Renal cortex interstitium (tissue), 3 donors: ENCODE results near the gene KLHL21. TPM values are rescaled to one million over a fixed set of nuclear protein-coding genes. Genes with fewer than 3 reads are reported as not detected.

ENCODE experiments used
- polyA plus RNA-seq, 3 donors: library from polyadenylated mRNA; unstranded; fragments of 120-200 nt; gene quantifications; one replicate each; pipeline ENCODE4 v1.2.1, GENCODE V29; 2013; ENCODE audit not compliant: insufficient read length in 3 of 3

The KLHL21 gene
- polyA plus RNA-seq, 3 donors = 12.1 to 17.7 (median 15.4) TPM

Other genes with a start within 250 kb of the KLHL21 start
- 10 to 100 TPM; 24.7 to 36.6 (median 34.0) TPM for gene ACOT7, start 209.1 kb downstream of the KLHL21 start, polyA plus RNA-seq
- under 1 TPM; 0.17 to 0.89 (median 0.33) TPM for gene HES2, start 182.9 kb downstream of the KLHL21 start, polyA plus RNA-seq
- 10 to 100 TPM; 12.4 to 31.4 (median 15.6) TPM for gene ESPN, start 178.1 kb downstream of the KLHL21 start, polyA plus RNA-seq
- 10 to 100 TPM in 2 of 3 donors, 1 to 10 TPM in 1; 9.0 to 25.7 (median 16.6) TPM for gene TNFRSF25, start 136.7 kb downstream of the KLHL21 start, polyA plus RNA-seq
- gene PLEKHG5, start 111.2 kb downstream of the KLHL21 start, polyA plus RNA-seq = 10 to 100 TPM; 12.8 to 24.6 (median 18.4) TPM
- 10 to 100 TPM; 14.8 to 18.5 (median 18.1) TPM for gene NOL9, start 48.4 kb downstream of the KLHL21 start, polyA plus RNA-seq
- under 1 TPM in 2 of 3 donors, not detected in 1; 0.06 to 0.29 TPM for gene TAS1R1, start 47.6 kb downstream of the KLHL21 start, polyA plus RNA-seq
- gene ZBTB48, start 22.9 kb downstream of the KLHL21 start, polyA plus RNA-seq = 10 to 100 TPM; 26.0 to 40.0 (median 34.0) TPM
- gene PHF13, start 10.9 kb upstream of the KLHL21 start, polyA plus RNA-seq = 10 to 100 TPM; 25.2 to 27.1 (median 26.9) TPM
- gene THAP3, start 22.0 kb upstream of the KLHL21 start, polyA plus RNA-seq = 10 to 100 TPM; 16.3 to 25.6 (median 20.3) TPM
- 10 to 100 TPM; 61.0 to 74.3 (median 67.2) TPM for gene DNAJC11, start 98.9 kb upstream of the KLHL21 start, polyA plus RNA-seq
- 10 to 100 TPM; 81.9 to 89.8 (median 88.0) TPM for gene CAMTA1, start 182.6 kb upstream of the KLHL21 start, polyA plus RNA-seq